DND-41 (cell line): ENCODE measurements around the gene DIPK2A.

Source experiments
- ATAC-seq: fragments of 200-7000 bp; cut with Tn5 transposase; 3 replicates; pipeline ENCODE4 v1.9.1; 2021; ENCODE audit warnings: low read depth; ENCODE audit not compliant: insufficient read depth
- DNase-seq: peaks from one replicate; pipeline ENCODE4 v3.0.0-alpha.2; 2020
- H2AFZ ChIP-seq: 2 replicates; pipeline ENCODE4 v1.6.0; 2012; ENCODE audit warnings: low read depth, low read length
- H3K27ac ChIP-seq: 2 replicates; pipeline ENCODE4 v1.5.1; 2012; ENCODE audit warnings: low read length, inconsistent platforms
- H3K27me3 ChIP-seq: fragments of 200-600 bp; sonication (generic); 2 replicates; pipeline ENCODE4 v1.6.0; 2012; ENCODE audit warnings: low read length, mild to moderate bottlenecking, inconsistent platforms; ENCODE audit not compliant: insufficient read depth, poor library complexity
- H3K36me3 ChIP-seq: 2 replicates; pipeline ENCODE4 v1.5.1; 2012; ENCODE audit warnings: low read length, inconsistent platforms; ENCODE audit not compliant: insufficient read depth
- H3K4me1 ChIP-seq: 2 replicates; pipeline ENCODE4 v1.5.1; 2012; ENCODE audit warnings: mild to moderate bottlenecking, low read length; ENCODE audit not compliant: insufficient read depth
- H3K4me2 ChIP-seq: 2 replicates; pipeline ENCODE4 v1.6.0; 2012; ENCODE audit warnings: mild to moderate bottlenecking, moderate library complexity, low read length, inconsistent platforms; ENCODE audit not compliant: insufficient read depth
- H3K4me3 ChIP-seq, 2 experiments: fragments of 200-600 bp in 1 of 2; shearing (Covaris generic) in 1 of 2; 2 replicates each; pipeline ENCODE4 v1.5.1; 2012 to 2016; ENCODE audit warnings: inconsistent platforms in 2 of 2, low read length in 2 of 2, mild to moderate bottlenecking in 2 of 2, low read depth in 1 of 2, moderate library complexity in 1 of 2
- H3K79me2 ChIP-seq: 2 replicates; pipeline ENCODE4 v1.6.0; 2012; ENCODE audit warnings: low read length, inconsistent platforms; ENCODE audit not compliant: insufficient read depth
- H3K9ac ChIP-seq: 2 replicates; pipeline ENCODE4 v1.6.0; 2012; ENCODE audit warnings: low read depth, mild to moderate bottlenecking, inconsistent platforms, low read length, moderate library complexity
- H3K9me3 ChIP-seq: 2 replicates; pipeline ENCODE4 v1.5.1; 2012; ENCODE audit warnings: low read length, moderate library complexity, mild to moderate bottlenecking, inconsistent platforms; ENCODE audit not compliant: insufficient read depth, severe bottlenecking
- H4K20me1 ChIP-seq: 2 replicates; pipeline ENCODE4 v1.6.0; 2012; ENCODE audit warnings: low read length; ENCODE audit not compliant: insufficient read depth
- CTCF ChIP-seq: IDR thresholded peaks from 2 replicates; pipeline ENCODE4 v1.5.1; 2012; ENCODE audit warnings: borderline replicate concordance, low read length, moderate library complexity, mild to moderate bottlenecking; ENCODE audit not compliant: poor library complexity, severe bottlenecking; ENCODE audit errors: extremely low read depth
- EZH2 ChIP-seq: IDR thresholded peaks from 3 replicates; pipeline ENCODE4 v1.6.1; 2012; ENCODE audit warnings: borderline replicate concordance, low read depth, mild to moderate bottlenecking, moderate library complexity, low read length, inconsistent platforms; ENCODE audit not compliant: severe bottlenecking

DIPK2A gene

GRCh38 chr3:143989461-143989860 lies 17.8 kb downstream of the DIPK2A start:
- Histone ChIP-seq H3K9me3 (no peaks in the 10 kb centered on the region), H3K4me3 (no peak overlapping the region), H3K27ac (no peak overlapping the region), H3K4me2 (no peak overlapping the region), H4K20me1 (0 out of 2 replicates have a peak, but pooled peaks cover 2% of the 10 kb centered on the region), H2AFZ (no peak overlapping the region), H3K9ac (no peak overlapping the region), H3K36me3 (peaks cover 27% of the 10 kb centered on the region; the same call in 1 of the 2 replicates), H3K27me3 (no peaks in the 10 kb centered on the region), H3K4me1 (no peaks in the 10 kb centered on the region), H3K79me2 (peaks cover 28% of the 10 kb centered on the region)
- no peak for ATAC-seq
- no peak for DNase-seq
- TF ChIP-seq CTCF = no peak

- DNase-seq = no peak
- Histone ChIP-seq H3K4me2 (no peak overlapping the region), H3K9ac (no peak overlapping the region), H3K9me3 (no peaks in the 10 kb centered on the region), H3K27ac (no peak overlapping the region), H3K36me3 (peaks cover 24% of the 10 kb centered on the region; the same call in 1 of the 2 replicates), H3K27me3 (no peaks in the 10 kb centered on the region), H2AFZ (no peak overlapping the region), H3K4me1 (no peaks in the 10 kb centered on the region), H3K4me3 (no peak overlapping the region), H3K79me2 (peaks cover 13% of the 10 kb centered on the region; the same call in 1 of the 2 replicates), H4K20me1 (0 out of 2 replicates have a peak, but pooled peaks cover 2% of the 10 kb centered on the region)
- ATAC-seq = no peak
- no peak for TF ChIP-seq CTCF
Measured at GRCh38 chr3:143991713-143992112, 20.1 kb downstream of the DIPK2A start.

GRCh38 chr3:143998266-143998665 lies 26.6 kb downstream of the DIPK2A start:
- Histone ChIP-seq H3K27me3 (no peaks in the 10 kb centered on the region), H2AFZ (no peak overlapping the region), H3K4me3 (no peak overlapping the region), H3K4me2 (no peak overlapping the region), H4K20me1 (no peaks in the 10 kb centered on the region), H3K27ac (no peak overlapping the region), H3K36me3 (peaks cover 3% of the 10 kb centered on the region; the same call in 1 of the 2 replicates), H3K4me1 (no peaks in the 10 kb centered on the region), H3K79me2 (no peaks in the 10 kb centered on the region), H3K9ac (no peak overlapping the region), H3K9me3 (no peaks in the 10 kb centered on the region)
- no peak for TF ChIP-seq CTCF
- TF ChIP-seq EZH2 = no peak
- no peak for DNase-seq
- no peak for ATAC-seq

GRCh38 chr3:144003051-144003450 lies 31.4 kb downstream of the DIPK2A start:
- H3K9me3 ChIP-seq = no peaks in the 10 kb centered on the region
- H4K20me1 ChIP-seq = no peaks in the 10 kb centered on the region
- no peak overlapping the region for H3K4me3 ChIP-seq
- H2AFZ ChIP-seq = no peak overlapping the region
- TF ChIP-seq CTCF (no peak), EZH2 (no peak)
- H3K79me2 ChIP-seq = no peaks in the 10 kb centered on the region
- no peaks in the 10 kb centered on the region for H3K4me1 ChIP-seq
- DNase-seq (no peak), ATAC-seq (no peak)
- no peaks in the 10 kb centered on the region for H3K36me3 ChIP-seq
- no peak overlapping the region for H3K4me2 ChIP-seq
- H3K27ac ChIP-seq = no peak overlapping the region
- H3K9ac ChIP-seq = no peak overlapping the region
- H3K27me3 ChIP-seq = no peaks in the 10 kb centered on the region
